Activated CD8-positive, alpha-beta memory T cell treated with anti-CD3 and anti-CD28 coated beads, Interleukin-2, amount 50 U/mL, for 1 hour (primary cell): ENCODE results near the gene CD200.

Experiments used
- DNase-seq: peaks from one replicate; pipeline ENCODE4 v3.0.0-alpha.2; 2020; ENCODE audit errors: extremely low read depth

Gene CD200

DNA sequence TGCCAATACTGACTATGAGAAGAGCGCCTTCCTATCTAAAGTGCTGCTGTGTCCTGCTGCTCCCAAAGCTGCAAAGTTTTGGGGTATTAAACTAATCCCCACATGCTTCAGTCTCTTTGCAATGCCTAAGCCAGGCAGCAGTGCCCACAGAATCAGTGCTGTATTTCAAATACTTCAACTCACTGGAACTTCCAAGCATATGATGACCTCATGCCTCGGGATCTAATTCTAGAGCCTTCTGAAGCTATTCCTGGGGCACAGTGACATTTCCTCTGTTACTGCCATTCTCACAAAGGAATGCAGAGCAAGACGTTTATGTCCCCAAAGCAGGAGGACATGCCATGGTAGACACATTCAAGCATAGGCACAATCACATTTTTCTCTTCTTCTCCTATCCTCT, 78.5 kb downstream of the CD200 start:
- no peak for DNase-seq
